Ovary (tissue), 9 donors: ENCODE results near the gene COMMD7. TPM values are rescaled to one million over a fixed set of nuclear protein-coding genes. Genes with fewer than 3 reads are reported as not detected.

Experiments
- DNase-seq, 5 donors: peaks; one replicate each; pipeline ENCODE4 v3.0.0-alpha.2; 2019 to 2020
- H3K27ac ChIP-seq, 2 donors: fragments of 200-600 bp; one replicate each; pipeline versions ENCODE4 v1.5.1 to v1.8.0; 2019 to 2022
- H3K27me3 ChIP-seq: fragments of 200-600 bp; one replicate; pipeline ENCODE4 v1.8.0; 2022
- H3K36me3 ChIP-seq: fragments of 200-600 bp; sonication (generic); one replicate; pipeline ENCODE4 v1.5.1; 2019
- H3K4me1 ChIP-seq: one replicate; pipeline ENCODE4 v1.8.1; 2013; ENCODE audit warnings: mild to moderate bottlenecking, moderate library complexity; ENCODE audit not compliant: insufficient read depth
- H3K4me3 ChIP-seq: fragments of 200-600 bp; sonication (generic); one replicate; pipeline ENCODE4 v1.5.1; 2017
- H3K9me3 ChIP-seq, 2 donors: fragments of 200-600 bp in 1 of 2; sonication (generic) in 1 of 2; one replicate each; pipeline versions ENCODE4 v1.5.1 to v1.8.1; 2013 to 2019; ENCODE audit warnings: mild to moderate bottlenecking in 1 of 2, moderate library complexity in 1 of 2
- CTCF ChIP-seq, 3 donors: fragments of 450-650 bp in 2 of 3; fragments of 200-600 bp in 1 of 3; IDR thresholded peaks; one replicate each; pipeline versions ENCODE4 v1.5.1 to v1.8.0; 2016 to 2022; ENCODE audit warnings: antibody characterized with exemption in 3 of 3, mild to moderate bottlenecking in 1 of 3
- EP300 ChIP-seq: sonication (generic); formaldehyde crosslinking; IDR thresholded peaks from one replicate; pipeline ENCODE4 v1.6.1; 2017; ENCODE audit warnings: antibody characterized with exemption
- POLR2A ChIP-seq: fragments of 450-650 bp; IDR thresholded peaks from one replicate; pipeline ENCODE4 v1.6.1; 2017; ENCODE audit warnings: antibody characterized with exemption, mild to moderate bottlenecking, moderate library complexity
- WGBS, 3 donors: extraction: QIAGEN DNeasy Blood & Tissue Kit in 1 of 3; methylation state at CpG; one replicate each; pipeline versions ENCODE4 v1.1.5 to v1.1.7; 2013 to 2017; 5-methylcytosine and 5-hydroxymethylcytosine counted together
- intact Hi-C, 4 donors: fragments of 100-400 bp; cut with DNase I; formaldehyde crosslinking; loops; one replicate each; pipeline versions ENCODE4 v1.11.0 to v1.15.1; 2022 to 2023
- polyA plus RNA-seq, 2 donors: library from polyadenylated mRNA; stranded (reverse); fragments of 200-250 nt in 1 of 2; fragments of 350-450 nt in 1 of 2; fragmentation: Illumina TruSeq in 1 of 2; extraction: RNeasy Lipid Tissue Mini Kit (QIAGEN cat#74804) in 1 of 2; gene quantifications; one replicate each; pipeline ENCODE4 v1.2.3, GENCODE V29; 2013 to 2014
- total RNA-seq, 7 donors: library from RNA; depleted of rRNA in 2 of 7; stranded (reverse); fragments of >200 nt in 2 of 7; fragmentation: NEBNext Ultra II Directional in 3 of 7; extraction: Animal tissue kit (Norgen Biotek cat#: 25700) in 3 of 7; gene quantifications; one replicate each; pipeline versions ENCODE4 v1.1.0 to v1.2.4, GENCODE V29; 2016 to 2023
- donor health status: DM: no; HTN: no; CAD: no; lungs with moderate emphysema.
- donor health status: DM: no; HTN: no; CAD: no.
- donor health status: Bipolar disorder and iron deficiency.
- donor health status: DM: yes; HTN: yes; CAD: no.
- donor health status: DM: no; HTN: no; CAD: no.
- donor health status: DM: yes; HTN: yes; CAD: no.

Gene COMMD7
- total and polyA plus RNA-seq, 9 donors: 14.2 to 51.8 (median 26.3) TPM

GRCh38 chr20:32751702-32752457 is 8.6 kb upstream of the COMMD7 start:
- WGBS, 3 donors: 89 to 93% (median 90%) methylated on average over 6 of the region's 6 CpGs
- TF ChIP-seq EP300: no peak
- no peak for TF ChIP-seq POLR2A
- no peak for TF ChIP-seq CTCF (IDR thresholded peaks at IDR 0.05)

DNA sequence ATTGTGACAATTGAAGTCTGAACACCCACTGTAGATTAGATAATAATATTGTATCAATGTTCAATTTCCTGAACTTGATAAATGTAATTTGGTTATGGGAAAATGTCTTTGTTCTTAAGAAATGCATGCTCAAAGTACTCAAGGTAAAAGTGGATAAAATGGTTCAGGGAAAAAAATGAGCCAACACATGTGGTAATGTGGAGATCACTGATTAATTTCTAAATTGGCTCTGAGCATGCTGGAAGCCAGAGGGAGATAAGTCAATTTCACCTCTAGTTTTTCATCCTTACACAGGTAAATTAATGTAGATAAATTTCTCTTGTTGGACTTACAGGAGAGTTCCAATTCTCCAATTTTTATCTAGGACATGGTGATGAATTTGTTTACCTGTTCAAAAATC is 8.0 kb upstream of the COMMD7 start:
- TF ChIP-seq CTCF (IDR thresholded peaks at IDR 0.05): no peak
- no peak for TF ChIP-seq EP300
- TF ChIP-seq POLR2A: no peak
- Histone ChIP-seq H3K27ac (no peak overlapping the region), H3K4me1 (no peaks in the 10 kb centered on the region)

More at GRCh38 chr20:32751702-32752457, 8.6 kb upstream of the COMMD7 start:
- no peak overlapping the region for H3K27ac ChIP-seq
- no peaks in the 10 kb centered on the region for H3K36me3 ChIP-seq
- no peak for DNase-seq
- H3K4me1 ChIP-seq: no peaks in the 10 kb centered on the region
- intact Hi-C loops: no loop called here
- no peak overlapping the region for H3K4me3 ChIP-seq
- no peaks in the 10 kb centered on the region for H3K27me3 ChIP-seq
- no peaks in the 10 kb centered on the region for H3K9me3 ChIP-seq

DNA sequence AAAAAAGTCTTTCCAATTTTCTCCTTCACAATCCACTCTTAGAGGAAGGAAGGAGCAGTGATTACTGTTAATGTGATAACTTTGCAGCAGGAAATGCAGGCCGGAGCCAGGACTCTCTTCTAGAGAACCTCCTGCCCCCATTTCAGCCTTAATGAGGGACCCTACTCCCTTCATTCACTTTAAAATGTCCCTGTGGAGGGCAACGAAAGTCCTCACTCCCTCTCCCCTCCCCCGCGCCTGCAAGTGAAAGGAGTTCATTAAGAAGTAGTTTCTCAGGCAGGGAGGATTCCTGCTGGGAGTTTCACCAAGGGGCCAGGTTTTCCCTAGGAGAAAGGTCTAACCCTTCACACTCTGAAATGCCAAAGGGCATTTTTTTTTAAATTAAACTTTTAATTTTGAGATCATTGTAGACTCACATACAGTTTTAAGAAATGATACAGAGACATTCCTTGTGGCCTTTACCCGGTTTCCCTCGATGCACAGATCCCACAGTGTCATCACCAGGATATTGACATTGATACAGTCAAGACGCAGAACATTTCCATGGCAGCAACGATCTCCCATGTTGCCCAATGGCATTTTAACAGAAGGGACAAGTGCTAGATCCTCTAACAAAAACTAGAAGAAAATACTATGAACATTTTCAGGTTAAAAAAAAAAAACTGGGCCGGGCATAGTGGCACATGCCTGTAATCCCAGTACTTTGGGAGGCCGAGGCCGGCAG is 6.8 kb upstream of the COMMD7 start:
- Histone ChIP-seq H3K4me3 (no peak overlapping the region), H3K36me3 (no peaks in the 10 kb centered on the region), H3K4me1 (no peaks in the 10 kb centered on the region), H3K27me3 (no peaks in the 10 kb centered on the region), H3K27ac (no peak overlapping the region), H3K9me3 (no peaks in the 10 kb centered on the region)
- no peak for DNase-seq
- TF ChIP-seq POLR2A (no peak), EP300 (no peak), CTCF (IDR thresholded peaks at IDR 0.05) (no peak)
- 71 to 74% (median 71%) methylated on average over 11 of the region's 11 CpGs for WGBS, 3 donors
- intact Hi-C loops: no loop called here

More for the DNA sequence above, 8.0 kb upstream of the COMMD7 start:
- Histone ChIP-seq H3K9me3 (no peaks in the 10 kb centered on the region), H3K36me3 (no peaks in the 10 kb centered on the region), H3K27me3 (no peaks in the 10 kb centered on the region), H3K4me3 (no peak overlapping the region)
- intact Hi-C loops: no loop called here
- no peak for DNase-seq

- Histone ChIP-seq H3K4me3 (peak overlapping the region; percentile 95), H3K4me1 (peaks cover 3% of the 10 kb centered on the region), H3K36me3 (no peaks in the 10 kb centered on the region), H3K27me3 (no peaks in the 10 kb centered on the region), H3K9me3 (no peaks in the 10 kb centered on the region), H3K27ac (peak overlapping the region; percentile 31 to 71)
- 10 to 13% (median 13%) methylated on average over 25 of the region's 25 CpGs for WGBS, 3 donors
- peak in 1 of 5 donors; percentile 17 for DNase-seq
- intact Hi-C loops: no loop called here
- TF ChIP-seq CTCF (IDR thresholded peaks at IDR 0.05) (no peak), POLR2A (no peak), EP300 (no peak)
These were observed 688 bp downstream of the COMMD7 start for GRCh38 chr20:32742322-32743236.
